ENCODE results near the gene UBALD1. TPM values are rescaled to one million over a fixed set of nuclear protein-coding genes. Genes with fewer than 3 reads are reported as not detected.

UBALD1 gene
- total and polyA plus RNA-seq, 9 of the 15 experiments (the other 6 are each of a cell fraction or from before 2014, with no cell fraction given): 1.3 to 38.0 (median 6.2) TPM; not detected in 2

DNA sequence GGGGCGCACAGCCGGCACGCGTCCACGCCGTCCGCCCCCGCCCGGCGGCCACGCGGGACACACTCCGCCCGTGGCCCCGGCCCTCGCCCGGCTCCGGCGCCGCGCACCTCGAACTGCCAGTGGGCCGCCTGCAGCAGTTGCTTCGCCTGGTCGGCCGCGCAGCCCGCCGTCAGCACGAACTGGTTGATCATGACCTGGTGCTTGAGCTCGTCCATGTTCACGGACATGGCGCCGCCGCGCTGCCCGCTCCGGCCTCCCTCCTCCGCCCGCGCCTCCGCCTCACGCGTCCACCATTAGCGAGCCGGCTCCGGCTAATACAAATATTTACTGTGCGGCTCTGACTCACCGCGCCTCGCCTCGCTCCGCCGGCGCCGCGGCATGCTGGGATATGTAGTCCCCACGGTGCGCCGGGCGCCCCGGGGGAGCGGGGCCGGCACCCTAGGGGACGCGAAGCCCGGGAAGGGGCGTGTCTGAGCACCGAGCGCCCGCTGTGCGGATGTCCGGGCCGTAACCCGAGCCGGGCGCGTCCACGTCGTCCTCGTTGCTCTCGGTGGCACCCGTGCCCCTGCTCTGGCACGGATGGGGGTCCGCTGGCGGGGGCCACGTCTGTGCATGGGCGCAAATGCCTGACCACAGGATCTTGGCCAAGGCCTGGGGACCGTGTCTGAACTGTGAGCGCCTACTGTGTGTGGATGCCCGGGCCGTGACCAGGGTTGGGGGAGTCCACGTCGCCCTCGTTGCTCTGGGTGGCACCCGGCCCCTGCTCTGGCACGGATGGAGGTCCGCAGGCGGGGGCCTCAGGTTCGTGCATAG lies at the start of gene UBALD1 (continued):
- TF ChIP-seq ZNF282 (CRISPR knock-in tag; IDR thresholded peaks at IDR 0.05) (no peak), NRF1 (conservative IDR thresholded peaks at IDR 0.05 in 1 of 2, IDR thresholded peaks at IDR 0.05 in 1 of 2) (peak; percentile 80 to 82), ZNF408 (CRISPR knock-in tag; IDR thresholded peaks at IDR 0.05; ENCODE audit: low read depth) (no peak), NCOA4 (IDR thresholded peaks at IDR 0.05; ENCODE audit: partially characterized antibody) (no peak), FOXA1 (IDR thresholded peaks at IDR 0.05; ENCODE audit: borderline replicate concordance) (peak; percentile 57; the same call in 1 of the 2 replicates), ZNF518B (CRISPR knock-in tag; IDR thresholded peaks at IDR 0.05) (no peak), FOSL1 (tag; conservative IDR thresholded peaks at IDR 0.05) (peak; percentile 96), ZNF143 (CRISPR knock-in tag; IDR thresholded peaks at IDR 0.05) (peak; percentile 95), MEIS2 (IDR thresholded peaks at IDR 0.05; ENCODE audit: partially characterized antibody) (no peak), POLR2A (conservative IDR thresholded peaks at IDR 0.05) (peak; percentile 86), POLR2H (tag; IDR thresholded peaks at IDR 0.05; ENCODE audit: low read depth) (0 out of 2 replicates have a peak, but pooled peaks have one; percentile 9), HDAC1 (IDR thresholded peaks at IDR 0.05) (peak in 1 of 2 experiments; percentile 73; a peak in 2 of 4 replicates), TEAD1 (CRISPR knock-in tag; IDR thresholded peaks at IDR 0.05) (peak in 1 of 2 experiments; percentile 88; a peak in 1 of 4 replicates), MNT (conservative IDR thresholded peaks at IDR 0.05) (peak; percentile 79 to 95), ZFX (CRISPR knock-in tag; IDR thresholded peaks at IDR 0.05) (peak; percentile 95)
- TF ChIP-seq, protein P1, sequence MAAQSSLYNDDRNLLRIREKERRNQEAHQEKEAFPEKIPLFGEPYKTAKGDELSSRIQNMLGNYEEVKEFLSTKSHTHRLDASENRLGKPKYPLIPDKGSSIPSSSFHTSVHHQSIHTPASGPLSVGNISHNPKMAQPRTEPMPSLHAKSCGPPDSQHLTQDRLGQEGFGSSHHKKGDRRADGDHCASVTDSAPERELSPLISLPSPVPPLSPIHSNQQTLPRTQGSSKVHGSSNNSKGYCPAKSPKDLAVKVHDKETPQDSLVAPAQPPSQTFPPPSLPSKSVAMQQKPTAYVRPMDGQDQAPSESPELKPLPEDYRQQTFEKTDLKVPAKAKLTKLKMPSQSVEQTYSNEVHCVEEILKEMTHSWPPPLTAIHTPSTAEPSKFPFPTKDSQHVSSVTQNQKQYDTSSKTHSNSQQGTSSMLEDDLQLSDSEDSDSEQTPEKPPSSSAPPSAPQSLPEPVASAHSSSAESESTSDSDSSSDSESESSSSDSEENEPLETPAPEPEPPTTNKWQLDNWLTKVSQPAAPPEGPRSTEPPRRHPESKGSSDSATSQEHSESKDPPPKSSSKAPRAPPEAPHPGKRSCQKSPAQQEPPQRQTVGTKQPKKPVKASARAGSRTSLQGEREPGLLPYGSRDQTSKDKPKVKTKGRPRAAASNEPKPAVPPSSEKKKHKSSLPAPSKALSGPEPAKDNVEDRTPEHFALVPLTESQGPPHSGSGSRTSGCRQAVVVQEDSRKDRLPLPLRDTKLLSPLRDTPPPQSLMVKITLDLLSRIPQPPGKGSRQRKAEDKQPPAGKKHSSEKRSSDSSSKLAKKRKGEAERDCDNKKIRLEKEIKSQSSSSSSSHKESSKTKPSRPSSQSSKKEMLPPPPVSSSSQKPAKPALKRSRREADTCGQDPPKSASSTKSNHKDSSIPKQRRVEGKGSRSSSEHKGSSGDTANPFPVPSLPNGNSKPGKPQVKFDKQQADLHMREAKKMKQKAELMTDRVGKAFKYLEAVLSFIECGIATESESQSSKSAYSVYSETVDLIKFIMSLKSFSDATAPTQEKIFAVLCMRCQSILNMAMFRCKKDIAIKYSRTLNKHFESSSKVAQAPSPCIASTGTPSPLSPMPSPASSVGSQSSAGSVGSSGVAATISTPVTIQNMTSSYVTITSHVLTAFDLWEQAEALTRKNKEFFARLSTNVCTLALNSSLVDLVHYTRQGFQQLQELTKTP (IDR thresholded peaks at IDR 0.05; ENCODE audit: low read depth in 1 of 2, partially characterized antibody in 2 of 2): peak in 1 of 2 experiments; percentile 90
- TF ChIP-seq, protein P2, sequence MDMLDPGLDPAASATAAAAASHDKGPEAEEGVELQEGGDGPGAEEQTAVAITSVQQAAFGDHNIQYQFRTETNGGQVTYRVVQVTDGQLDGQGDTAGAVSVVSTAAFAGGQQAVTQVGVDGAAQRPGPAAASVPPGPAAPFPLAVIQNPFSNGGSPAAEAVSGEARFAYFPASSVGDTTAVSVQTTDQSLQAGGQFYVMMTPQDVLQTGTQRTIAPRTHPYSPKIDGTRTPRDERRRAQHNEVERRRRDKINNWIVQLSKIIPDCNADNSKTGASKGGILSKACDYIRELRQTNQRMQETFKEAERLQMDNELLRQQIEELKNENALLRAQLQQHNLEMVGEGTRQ (CRISPR knock-in tag; IDR thresholded peaks at IDR 0.05): no peak
